Measurements from ENCODE around the gene PCBP3. TPM values are rescaled to one million over a fixed set of nuclear protein-coding genes. Genes with fewer than 3 reads are reported as not detected.

Gene PCBP3
- polyA plus RNA-seq, 1 donor from 2014 or later: 1.7 TPM

DNA sequence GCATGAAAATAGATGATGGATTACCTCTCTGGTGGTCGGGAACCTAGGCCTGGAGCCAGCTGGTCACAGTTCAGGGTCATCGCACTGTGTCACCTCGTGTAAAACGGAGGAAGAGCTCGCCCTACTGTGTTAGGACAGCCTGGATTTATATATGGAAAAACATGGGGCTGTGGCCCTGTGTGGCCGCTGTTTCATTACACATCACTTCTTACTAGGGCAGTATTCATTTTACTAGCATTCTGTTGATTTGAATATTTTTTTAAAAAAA, 233.6 kb downstream of the PCBP3 start:
- Histone ChIP-seq H4K20me1 (ENCODE audit: insufficient read depth) (no peaks in the 10 kb centered on the region), H3K27ac (ENCODE audit: low read length) (no peak overlapping the region), H3K79me2 (replicated peaks; ENCODE audit: insufficient read depth, low read length) (no peaks in the 10 kb centered on the region), H3K9ac (ENCODE audit: low read length) (no peak overlapping the region), H3K4me3 (ENCODE audit: low read length) (no peak overlapping the region), H3K9me2 (ENCODE audit: insufficient read depth, low read length) (no peaks in the 10 kb centered on the region), H3K27me3 (ENCODE audit: insufficient read depth, low read depth, low read length) (no peaks in the 10 kb centered on the region), H3K9me3 (ENCODE audit: low read length) (no peaks in the 10 kb centered on the region), H3F3A (ENCODE audit: insufficient read depth, low read length, poor library complexity, severe bottlenecking) (no peaks in the 10 kb centered on the region), H3K4me2 (ENCODE audit: low read length) (no peak overlapping the region), H3K36me3 (ENCODE audit: insufficient read depth, low read length) (no peaks in the 10 kb centered on the region), H2AFZ (ENCODE audit: low read depth, low read length) (no peak overlapping the region)
- TF ChIP-seq, protein P1, sequence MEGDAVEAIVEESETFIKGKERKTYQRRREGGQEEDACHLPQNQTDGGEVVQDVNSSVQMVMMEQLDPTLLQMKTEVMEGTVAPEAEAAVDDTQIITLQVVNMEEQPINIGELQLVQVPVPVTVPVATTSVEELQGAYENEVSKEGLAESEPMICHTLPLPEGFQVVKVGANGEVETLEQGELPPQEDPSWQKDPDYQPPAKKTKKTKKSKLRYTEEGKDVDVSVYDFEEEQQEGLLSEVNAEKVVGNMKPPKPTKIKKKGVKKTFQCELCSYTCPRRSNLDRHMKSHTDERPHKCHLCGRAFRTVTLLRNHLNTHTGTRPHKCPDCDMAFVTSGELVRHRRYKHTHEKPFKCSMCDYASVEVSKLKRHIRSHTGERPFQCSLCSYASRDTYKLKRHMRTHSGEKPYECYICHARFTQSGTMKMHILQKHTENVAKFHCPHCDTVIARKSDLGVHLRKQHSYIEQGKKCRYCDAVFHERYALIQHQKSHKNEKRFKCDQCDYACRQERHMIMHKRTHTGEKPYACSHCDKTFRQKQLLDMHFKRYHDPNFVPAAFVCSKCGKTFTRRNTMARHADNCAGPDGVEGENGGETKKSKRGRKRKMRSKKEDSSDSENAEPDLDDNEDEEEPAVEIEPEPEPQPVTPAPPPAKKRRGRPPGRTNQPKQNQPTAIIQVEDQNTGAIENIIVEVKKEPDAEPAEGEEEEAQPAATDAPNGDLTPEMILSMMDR (IDR thresholded peaks at IDR 0.05; ENCODE audit: poor library complexity, severe bottlenecking): no peak
- TF ChIP-seq REST (IDR thresholded peaks at IDR 0.05; ENCODE audit: borderline replicate concordance) (no peak), POLR2AphosphoS5 (IDR thresholded peaks at IDR 0.05) (no peak), MXI1 (conservative IDR thresholded peaks at IDR 0.05; ENCODE audit: poor library complexity, severe bottlenecking) (no peak), SMC3 (conservative IDR thresholded peaks at IDR 0.05; ENCODE audit: poor library complexity) (no peak)

DNA sequence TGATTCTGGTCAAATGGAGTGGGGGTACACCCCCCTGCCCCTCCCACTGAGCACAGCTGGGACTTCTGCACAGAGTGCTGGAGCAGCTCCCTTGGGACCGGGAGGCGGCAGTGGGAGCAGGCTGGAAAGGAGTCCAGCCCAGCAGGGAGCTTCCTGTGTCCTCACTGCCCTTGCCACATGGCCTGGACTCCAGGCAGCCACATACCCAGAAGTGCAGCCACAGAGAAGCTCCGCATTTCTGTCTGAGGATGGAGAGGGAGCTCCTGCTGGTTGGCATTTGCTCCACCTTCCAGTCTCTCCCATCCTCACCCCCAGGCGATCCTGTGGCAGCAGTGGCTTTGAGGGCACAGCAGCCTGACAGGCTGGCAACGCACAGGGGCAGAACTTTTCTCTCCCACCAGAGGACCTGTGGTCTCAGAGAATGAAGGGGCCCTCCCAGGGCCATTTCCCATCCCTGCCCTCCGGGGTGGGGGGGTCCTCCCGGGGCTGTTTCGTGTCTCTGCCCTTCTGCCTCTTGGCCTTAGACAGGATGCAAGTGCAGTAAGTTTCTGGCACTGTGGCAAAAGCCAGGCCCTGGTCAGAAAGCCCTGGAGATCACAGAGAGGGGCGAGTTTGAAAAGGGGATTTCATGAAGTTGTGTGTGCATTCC, 234.4 kb downstream of the PCBP3 start:
- no peak overlapping the region for H3K4me3 ChIP-seq (ENCODE audit: low read length)
- H3K9me2 ChIP-seq (ENCODE audit: insufficient read depth, low read length): no peaks in the 10 kb centered on the region
- H3K27me3 ChIP-seq (ENCODE audit: insufficient read depth, low read depth, low read length): no peaks in the 10 kb centered on the region
- no peak overlapping the region for H3K27ac ChIP-seq (ENCODE audit: low read length)
- no peak overlapping the region for H2AFZ ChIP-seq (ENCODE audit: low read depth, low read length)
- H3K4me2 ChIP-seq (ENCODE audit: low read length): no peak overlapping the region
- no peak overlapping the region for H3K9ac ChIP-seq (ENCODE audit: low read length)
- H3F3A ChIP-seq (ENCODE audit: insufficient read depth, low read length, poor library complexity, severe bottlenecking): no peaks in the 10 kb centered on the region
- no peaks in the 10 kb centered on the region for H3K79me2 ChIP-seq (replicated peaks; ENCODE audit: insufficient read depth, low read length)
- no peak for TF ChIP-seq TAF1 (IDR thresholded peaks at IDR 0.05; ENCODE audit: low read depth)
- TF ChIP-seq RAD21 (conservative IDR thresholded peaks at IDR 0.05): no peak
- no peak for TF ChIP-seq SMC3 (conservative IDR thresholded peaks at IDR 0.05; ENCODE audit: poor library complexity)
- no peak for TF ChIP-seq POLR2AphosphoS5 (IDR thresholded peaks at IDR 0.05)
- no peak for TF ChIP-seq REST (IDR thresholded peaks at IDR 0.05; ENCODE audit: borderline replicate concordance)
- no peaks in the 10 kb centered on the region for H3K36me3 ChIP-seq (ENCODE audit: insufficient read depth, low read length)
- H3K9me3 ChIP-seq (ENCODE audit: low read length): no peaks in the 10 kb centered on the region
- H4K20me1 ChIP-seq (ENCODE audit: insufficient read depth): no peaks in the 10 kb centered on the region

Data from neural cell (in vitro differentiated cells).